ENCODE measurements around the gene MAPK8IP2. TPM values are rescaled to one million over a fixed set of nuclear protein-coding genes. Genes with fewer than 3 reads are reported as not detected.
"Not testable (repeated sequence)": the region's sequence is repeated elsewhere in the genome, so short reads cannot be mapped to it uniquely, and the experiment has no call there.

MAPK8IP2 gene
- total and polyA plus RNA-seq, 2 of the 13 experiments (the other 11 are each of a cell fraction or from before 2014, with no cell fraction given) = 1.3 to 2.6 TPM

DNA sequence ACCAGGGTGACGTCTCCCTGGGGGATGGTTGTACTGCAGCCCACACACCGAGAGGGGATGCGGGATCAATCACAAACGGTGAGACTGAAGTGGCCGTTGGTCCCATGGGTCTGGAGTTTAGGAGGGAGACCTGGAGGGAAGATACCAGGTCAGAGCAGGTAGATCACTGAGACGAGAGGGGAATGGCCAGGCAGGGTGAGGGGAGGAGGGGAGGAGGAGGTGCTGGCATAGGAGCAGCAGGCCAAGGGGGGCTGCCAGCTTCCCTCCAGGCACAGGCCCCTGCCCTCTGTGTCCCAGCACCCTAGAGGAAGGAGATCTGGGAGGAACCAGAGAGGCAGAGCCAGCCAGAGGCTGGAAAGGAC is 7.0 kb downstream of the MAPK8IP2 start (continued):
- no peak for TF ChIP-seq GABPB1 (CRISPR knock-in tag; IDR thresholded peaks at IDR 0.05)
- no peak for TF ChIP-seq ERF (CRISPR knock-in tag; IDR thresholded peaks at IDR 0.05)
- TF ChIP-seq FIP1L1 (IDR thresholded peaks at IDR 0.05; ENCODE audit: borderline replicate concordance, insufficient read depth, low read depth, low read length) = no peak
- TF ChIP-seq ZNF816 (CRISPR knock-in tag; IDR thresholded peaks at IDR 0.05; ENCODE audit: borderline replicate concordance) = no peak
- no peak for TF ChIP-seq HOXD1 (CRISPR knock-in tag; IDR thresholded peaks at IDR 0.05)
- TF ChIP-seq JUNB (CRISPR knock-in tag; IDR thresholded peaks at IDR 0.05; ENCODE audit: borderline replicate concordance) = no peak
- TF ChIP-seq PAX8 (CRISPR knock-in tag; IDR thresholded peaks at IDR 0.05; ENCODE audit: borderline replicate concordance) = no peak
- TF ChIP-seq, protein P1, sequence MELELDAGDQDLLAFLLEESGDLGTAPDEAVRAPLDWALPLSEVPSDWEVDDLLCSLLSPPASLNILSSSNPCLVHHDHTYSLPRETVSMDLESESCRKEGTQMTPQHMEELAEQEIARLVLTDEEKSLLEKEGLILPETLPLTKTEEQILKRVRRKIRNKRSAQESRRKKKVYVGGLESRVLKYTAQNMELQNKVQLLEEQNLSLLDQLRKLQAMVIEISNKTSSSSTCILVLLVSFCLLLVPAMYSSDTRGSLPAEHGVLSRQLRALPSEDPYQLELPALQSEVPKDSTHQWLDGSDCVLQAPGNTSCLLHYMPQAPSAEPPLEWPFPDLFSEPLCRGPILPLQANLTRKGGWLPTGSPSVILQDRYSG (CRISPR knock-in tag; IDR thresholded peaks at IDR 0.05) = no peak
- TF ChIP-seq, protein P2, sequence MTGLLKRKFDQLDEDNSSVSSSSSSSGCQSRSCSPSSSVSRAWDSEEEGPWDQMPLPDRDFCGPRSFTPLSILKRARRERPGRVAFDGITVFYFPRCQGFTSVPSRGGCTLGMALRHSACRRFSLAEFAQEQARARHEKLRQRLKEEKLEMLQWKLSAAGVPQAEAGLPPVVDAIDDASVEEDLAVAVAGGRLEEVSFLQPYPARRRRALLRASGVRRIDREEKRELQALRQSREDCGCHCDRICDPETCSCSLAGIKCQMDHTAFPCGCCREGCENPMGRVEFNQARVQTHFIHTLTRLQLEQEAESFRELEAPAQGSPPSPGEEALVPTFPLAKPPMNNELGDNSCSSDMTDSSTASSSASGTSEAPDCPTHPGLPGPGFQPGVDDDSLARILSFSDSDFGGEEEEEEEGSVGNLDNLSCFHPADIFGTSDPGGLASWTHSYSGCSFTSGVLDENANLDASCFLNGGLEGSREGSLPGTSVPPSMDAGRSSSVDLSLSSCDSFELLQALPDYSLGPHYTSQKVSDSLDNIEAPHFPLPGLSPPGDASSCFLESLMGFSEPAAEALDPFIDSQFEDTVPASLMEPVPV (CRISPR knock-in tag; IDR thresholded peaks at IDR 0.05) = no peak
- no peak for TF ChIP-seq FOXA3 (CRISPR knock-in tag; IDR thresholded peaks at IDR 0.05)
- TF ChIP-seq SP140L (CRISPR knock-in tag; IDR thresholded peaks at IDR 0.05; ENCODE audit: borderline replicate concordance) = no peak
- TF ChIP-seq RELA (CRISPR knock-in tag; IDR thresholded peaks at IDR 0.05) = no peak

DNA sequence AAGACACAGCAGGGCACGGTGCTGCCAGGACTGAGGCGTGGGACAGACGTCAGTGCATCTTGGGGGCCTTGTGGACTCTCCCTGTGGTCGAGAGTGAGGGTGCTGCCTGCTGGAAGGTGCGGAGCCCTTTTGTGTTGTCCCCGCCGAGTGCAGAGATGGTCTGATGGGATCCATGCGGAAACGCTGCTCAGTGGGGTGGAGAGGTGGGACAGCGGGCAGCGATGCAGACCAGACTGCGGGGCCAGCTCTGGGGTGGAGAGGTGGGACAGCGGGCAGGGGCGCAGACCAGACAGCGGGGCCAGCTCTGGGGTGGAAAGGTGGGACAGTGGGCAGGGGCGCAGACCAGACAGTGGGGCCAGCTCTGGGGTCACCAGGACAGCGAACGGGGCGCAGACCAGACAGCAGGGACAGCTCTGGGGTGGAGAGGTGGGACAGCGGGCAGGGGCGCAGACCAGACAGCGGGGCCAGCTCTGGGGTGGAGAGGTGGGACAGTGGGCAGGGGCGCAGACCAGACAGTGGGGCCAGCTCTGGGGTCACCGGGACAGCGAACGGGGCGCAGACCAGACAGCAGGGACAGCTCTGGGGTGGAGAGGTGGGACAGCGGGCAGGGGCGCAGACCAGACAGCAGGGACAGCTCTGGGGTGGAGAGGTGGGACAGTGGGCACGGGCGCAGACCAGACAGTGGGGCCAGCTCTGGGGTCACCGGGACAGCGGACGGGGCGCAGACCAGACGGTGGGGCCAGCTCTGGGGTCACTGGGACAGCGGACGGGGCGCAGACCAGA is 7.7 kb downstream of the MAPK8IP2 start:
- POLR2A ChIA-PET = interaction anchor here (1.8 kb wide), 1 partner anchor 25 kb away, joined by 4 read pairs; the partner anchor contains the start of gene CHKB
- intact Hi-C loops (cut with micrococcal nuclease; ENCODE audit: unreplicated experiment); ATAC-seq; H3K9me3 ChIP-seq (ENCODE audit: low read length); H3K4me1 ChIP-seq (ENCODE audit: insufficient read depth, low read length); H3K4me3 ChIP-seq (replicated peaks in 1 of 3; ENCODE audit: insufficient read depth in 1 of 3, low read depth in 2 of 3, low read length in 3 of 3); FAIRE-seq; H3K27ac ChIP-seq (ENCODE audit: extremely low read length, insufficient read depth, low read length); H3K9ac ChIP-seq (ENCODE audit: insufficient read depth, low read depth, low read length); H2AFZ ChIP-seq (ENCODE audit: low read length); H3K4me2 ChIP-seq (ENCODE audit: low read depth, low read length); CTCF ChIA-PET (ENCODE audit: low intra/inter-chr PET ratio, low total read pairs); in situ Hi-C loops (cut with HindIII; ENCODE audit: extremely low pct_ligation_motif_present, low pct_unique_long_range_greater_than_20kb); DNase-seq (ENCODE audit: low spot score); H3K27me3 ChIP-seq (ENCODE audit: control insufficient read depth in 1 of 2, insufficient read depth in 2 of 2, low read length in 2 of 2); H3K36me3 ChIP-seq (replicated peaks in 1 of 2; ENCODE audit: control insufficient read depth in 1 of 2, insufficient read depth in 2 of 2, low read length in 2 of 2); H3K79me2 ChIP-seq (ENCODE audit: insufficient read depth, low read length); H4K20me1 ChIP-seq (ENCODE audit: insufficient read depth, low read length); BruUV-seq (replicated peaks): not testable (repeated sequence)
- WGBS (ENCODE audit: low lambda C conversion rate) = 72% methylated on average over 39 of the region's 39 CpGs
